ENCODE measurements around the gene S100A8.

DNA sequence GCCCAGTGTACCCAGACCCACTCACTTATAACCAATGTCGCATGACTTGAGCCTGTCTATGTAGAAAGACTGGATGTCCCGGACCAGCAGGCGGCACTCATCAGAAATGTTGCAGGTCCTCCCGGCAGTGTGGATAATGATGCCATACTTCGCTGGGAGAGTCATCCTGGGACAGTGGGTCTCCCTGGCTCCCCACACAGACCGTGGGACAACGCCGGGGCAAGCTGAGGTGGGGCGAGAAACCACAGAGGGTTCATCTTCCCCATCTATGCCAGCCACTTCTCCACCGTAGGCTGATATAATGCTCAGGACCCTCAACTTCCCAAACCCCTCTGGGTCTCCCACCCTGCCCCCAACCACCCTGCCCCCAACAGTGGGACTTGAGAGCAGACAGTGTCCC lies 50.5 kb downstream of the S100A8 start:
- no peak for TF ChIP-seq CTCF (IDR thresholded peaks at IDR 0.05)
- no peak for TF ChIP-seq POLR2A (IDR thresholded peaks at IDR 0.05)
